ENCODE data around the gene PAH.

DNA sequence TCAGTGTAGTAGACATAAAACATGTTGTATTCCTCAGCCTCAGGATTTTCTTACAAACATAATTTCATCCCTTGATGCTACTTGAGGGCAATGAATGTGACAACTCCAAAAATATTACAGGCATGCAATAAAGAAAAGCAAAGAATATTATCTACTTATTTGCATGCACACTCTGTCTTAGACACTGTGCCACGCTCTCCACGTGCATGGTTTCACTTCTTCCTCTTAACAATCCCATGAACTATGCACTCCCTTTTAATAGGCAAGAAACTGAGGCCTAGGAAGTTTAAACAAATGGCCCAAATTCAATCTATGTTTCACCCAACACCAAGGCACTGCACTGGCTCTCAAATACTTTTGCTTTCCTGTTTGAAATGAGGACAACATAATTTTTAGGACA lies 1.8 kb upstream of the PAH start:
- TF ChIP-seq, protein P1, sequence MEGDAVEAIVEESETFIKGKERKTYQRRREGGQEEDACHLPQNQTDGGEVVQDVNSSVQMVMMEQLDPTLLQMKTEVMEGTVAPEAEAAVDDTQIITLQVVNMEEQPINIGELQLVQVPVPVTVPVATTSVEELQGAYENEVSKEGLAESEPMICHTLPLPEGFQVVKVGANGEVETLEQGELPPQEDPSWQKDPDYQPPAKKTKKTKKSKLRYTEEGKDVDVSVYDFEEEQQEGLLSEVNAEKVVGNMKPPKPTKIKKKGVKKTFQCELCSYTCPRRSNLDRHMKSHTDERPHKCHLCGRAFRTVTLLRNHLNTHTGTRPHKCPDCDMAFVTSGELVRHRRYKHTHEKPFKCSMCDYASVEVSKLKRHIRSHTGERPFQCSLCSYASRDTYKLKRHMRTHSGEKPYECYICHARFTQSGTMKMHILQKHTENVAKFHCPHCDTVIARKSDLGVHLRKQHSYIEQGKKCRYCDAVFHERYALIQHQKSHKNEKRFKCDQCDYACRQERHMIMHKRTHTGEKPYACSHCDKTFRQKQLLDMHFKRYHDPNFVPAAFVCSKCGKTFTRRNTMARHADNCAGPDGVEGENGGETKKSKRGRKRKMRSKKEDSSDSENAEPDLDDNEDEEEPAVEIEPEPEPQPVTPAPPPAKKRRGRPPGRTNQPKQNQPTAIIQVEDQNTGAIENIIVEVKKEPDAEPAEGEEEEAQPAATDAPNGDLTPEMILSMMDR (IDR thresholded peaks at IDR 0.05), result no peak
- TF ChIP-seq POLR2A (IDR thresholded peaks at IDR 0.05), result no peak
- TF ChIP-seq EP300 (IDR thresholded peaks at IDR 0.05), result no peak
